GM18499 (cell line): Measurements from ENCODE around the gene SLC31A1.

Experiments
- ATAC-seq: cut with Tn5 transposase; IDR thresholded peaks from one replicate; pipeline ENCODE4 v1.9.1; 2021; ENCODE audit warnings: moderate number of reproducible peaks; ENCODE audit not compliant: insufficient read depth, unreplicated experiment

The SLC31A1 gene

GRCh38 chr9:113299800-113300292, 78.5 kb downstream of the SLC31A1 start:
- ATAC-seq: no peak

GRCh38 chr9:113301548-113301947, 80.2 kb downstream of the SLC31A1 start:
- no peak for ATAC-seq

DNA sequence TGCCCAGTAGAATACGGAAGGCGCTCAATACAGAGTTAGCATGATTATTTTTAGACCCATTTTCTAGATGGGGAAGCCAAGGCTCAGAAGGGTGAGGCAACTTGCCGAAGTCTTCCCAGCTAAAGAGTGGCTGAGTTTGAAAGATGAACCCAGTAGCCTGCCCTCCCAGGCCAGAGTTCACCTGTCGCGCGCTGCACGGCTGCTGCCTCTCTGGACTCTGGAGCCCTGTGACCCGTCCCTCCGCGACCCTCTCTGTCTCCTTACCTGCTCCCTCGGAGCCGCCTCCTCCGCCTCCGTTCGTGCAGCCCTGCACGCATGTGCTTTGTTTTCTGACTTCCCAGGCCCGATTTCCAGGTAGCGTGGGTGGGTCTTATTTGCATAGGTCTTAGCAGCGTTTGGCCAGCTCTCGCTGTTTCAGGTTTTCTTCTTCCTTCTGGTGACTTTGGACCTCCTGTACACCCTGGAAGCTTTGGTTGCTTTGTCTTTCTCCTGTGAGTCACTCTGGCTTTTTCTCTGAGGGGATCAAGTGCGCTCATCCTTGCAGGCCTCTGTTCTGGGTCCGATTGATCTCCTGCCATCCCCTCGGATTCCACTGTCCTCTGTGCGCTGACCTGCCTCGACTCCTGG, 81.6 kb downstream of the SLC31A1 start, which contains the start of gene RNF183:
TSS of gene RNF183 (minus strand) at position 585 of the 627 bp plus-strand sequence. CDS start 5,192 bp downstream, outside the sequence.
- ATAC-seq: no peak

DNA sequence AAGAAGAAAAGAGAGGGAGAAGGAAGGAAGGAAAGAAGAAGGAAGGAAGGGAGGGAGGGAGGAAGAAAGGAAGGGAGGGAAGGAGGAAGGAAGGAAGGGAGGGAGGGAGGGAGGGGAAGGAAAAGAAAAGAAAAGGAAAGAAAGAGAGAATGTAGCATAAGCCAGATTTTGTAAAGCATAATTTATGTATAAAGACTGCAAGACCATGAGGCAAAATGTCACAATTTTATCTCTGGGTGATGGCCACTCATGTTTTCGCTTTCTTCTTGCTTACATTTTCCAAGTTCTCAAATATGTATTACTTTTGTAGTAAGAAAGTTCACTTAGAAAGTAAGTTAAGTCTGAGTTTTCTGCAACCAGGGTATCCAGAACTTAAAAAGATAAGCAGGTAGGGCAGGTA, 85.2 kb downstream of the SLC31A1 start:
- ATAC-seq: no peak

DNA sequence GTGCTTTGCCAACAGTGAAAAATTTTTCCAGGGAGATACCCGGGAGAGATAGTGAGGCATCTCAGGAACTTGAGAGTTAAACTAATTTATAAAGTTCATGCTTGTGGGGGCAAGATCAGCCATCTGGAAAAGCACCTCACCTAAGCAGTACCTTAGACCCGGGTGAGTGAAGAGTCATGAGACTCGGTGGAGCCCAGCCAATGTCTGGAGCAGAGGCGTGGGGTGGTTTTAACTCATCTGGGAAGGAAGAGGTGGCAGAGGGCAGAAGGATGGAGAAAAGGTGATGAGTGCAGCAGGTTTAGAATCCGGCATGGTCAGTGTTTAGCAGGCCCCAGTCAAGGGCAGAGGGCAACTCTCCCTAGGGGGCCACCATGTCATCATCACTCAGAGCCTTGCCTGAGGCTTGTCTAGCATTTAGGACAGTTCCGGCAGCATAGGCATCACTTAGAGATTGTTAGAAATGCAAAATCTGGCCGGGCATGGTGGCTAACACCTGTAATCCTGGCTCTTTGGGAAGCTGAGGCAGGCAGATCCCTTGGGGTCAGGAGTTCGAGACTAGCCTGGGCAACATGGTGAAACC, 86.1 kb downstream of the SLC31A1 start:
- ATAC-seq: no peak

DNA sequence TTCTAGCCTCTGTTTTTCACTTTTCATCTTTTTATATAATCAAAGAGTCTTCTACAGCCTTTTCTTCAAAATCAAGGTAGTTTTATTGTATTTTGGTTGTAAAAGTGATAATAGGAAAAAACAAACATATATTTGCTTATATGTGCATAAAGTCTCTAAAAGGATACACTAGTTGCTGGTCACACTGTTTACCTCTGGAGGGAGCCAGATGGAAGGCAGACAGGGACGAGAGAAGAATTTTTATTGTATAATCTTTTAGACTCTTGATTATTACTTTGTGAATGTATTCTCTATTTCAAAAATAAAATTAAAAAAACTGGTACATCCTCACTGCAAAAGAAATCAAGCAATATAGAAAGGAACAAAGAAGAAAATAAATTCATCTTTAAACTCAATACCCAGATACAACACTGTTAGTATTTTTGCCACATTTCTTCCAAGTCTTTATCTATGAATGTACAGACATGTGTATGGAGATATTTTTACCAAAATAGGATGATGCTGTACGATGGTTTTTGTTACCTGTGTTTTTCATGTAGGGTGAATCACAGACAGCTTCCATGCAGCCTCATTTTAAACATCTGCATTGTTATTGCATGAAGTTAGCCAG, 88.0 kb downstream of the SLC31A1 start:
- no peak for ATAC-seq

GRCh38 chr9:113310538-113310937, 89.2 kb downstream of the SLC31A1 start:
- ATAC-seq: no peak

DNA sequence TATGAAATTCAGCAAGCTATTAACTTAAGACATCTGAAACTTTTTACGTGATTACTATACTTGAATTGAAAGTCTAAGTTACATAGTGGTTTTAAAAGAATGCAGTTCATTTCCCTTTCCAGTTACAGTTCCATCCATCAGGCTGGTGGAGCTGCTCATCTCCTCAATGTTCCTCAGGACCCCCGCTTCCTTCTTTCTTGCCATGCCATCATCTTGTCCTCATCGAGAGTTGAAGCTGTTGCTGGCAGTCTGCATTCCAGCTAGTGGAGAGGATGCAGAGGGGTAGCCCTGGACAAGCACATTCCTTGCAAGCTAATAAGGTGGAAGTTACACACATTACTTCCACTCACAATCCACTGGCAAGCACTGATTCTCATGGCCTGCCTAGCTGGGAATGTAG, 90.6 kb downstream of the SLC31A1 start:
- ATAC-seq: no peak

DNA sequence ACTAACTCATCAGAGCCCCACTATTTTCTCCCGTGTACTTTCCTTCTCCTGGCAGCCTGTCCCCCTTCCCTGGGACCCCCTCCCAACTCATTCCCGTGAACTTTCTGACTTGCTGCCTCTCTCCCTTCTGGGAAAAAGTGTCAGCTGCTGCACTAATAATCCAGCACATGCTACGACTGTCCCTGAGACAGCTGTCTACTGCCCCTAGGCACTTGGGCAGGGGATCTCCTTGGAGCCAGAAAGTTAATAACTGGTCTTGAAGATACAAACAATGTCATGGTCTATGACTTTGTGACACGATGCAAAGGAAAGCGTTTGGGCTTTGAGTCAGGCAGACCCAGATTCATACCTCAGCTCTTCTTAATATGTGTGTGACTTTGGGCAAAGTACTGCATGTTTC, 91.9 kb downstream of the SLC31A1 start:
- no peak for ATAC-seq
